Measurements from ENCODE around the gene COPE.
A peak's percentile ranks its signal among the peaks of the same experiment; 100 is the strongest.
"Not testable (repeated sequence)": the region's sequence is repeated elsewhere in the genome, so short reads cannot be mapped to it uniquely, and the experiment has no call there.

COPE gene
- 48.5 to 59.6 reads per million in 2 donors for total RNA-seq

DNA sequence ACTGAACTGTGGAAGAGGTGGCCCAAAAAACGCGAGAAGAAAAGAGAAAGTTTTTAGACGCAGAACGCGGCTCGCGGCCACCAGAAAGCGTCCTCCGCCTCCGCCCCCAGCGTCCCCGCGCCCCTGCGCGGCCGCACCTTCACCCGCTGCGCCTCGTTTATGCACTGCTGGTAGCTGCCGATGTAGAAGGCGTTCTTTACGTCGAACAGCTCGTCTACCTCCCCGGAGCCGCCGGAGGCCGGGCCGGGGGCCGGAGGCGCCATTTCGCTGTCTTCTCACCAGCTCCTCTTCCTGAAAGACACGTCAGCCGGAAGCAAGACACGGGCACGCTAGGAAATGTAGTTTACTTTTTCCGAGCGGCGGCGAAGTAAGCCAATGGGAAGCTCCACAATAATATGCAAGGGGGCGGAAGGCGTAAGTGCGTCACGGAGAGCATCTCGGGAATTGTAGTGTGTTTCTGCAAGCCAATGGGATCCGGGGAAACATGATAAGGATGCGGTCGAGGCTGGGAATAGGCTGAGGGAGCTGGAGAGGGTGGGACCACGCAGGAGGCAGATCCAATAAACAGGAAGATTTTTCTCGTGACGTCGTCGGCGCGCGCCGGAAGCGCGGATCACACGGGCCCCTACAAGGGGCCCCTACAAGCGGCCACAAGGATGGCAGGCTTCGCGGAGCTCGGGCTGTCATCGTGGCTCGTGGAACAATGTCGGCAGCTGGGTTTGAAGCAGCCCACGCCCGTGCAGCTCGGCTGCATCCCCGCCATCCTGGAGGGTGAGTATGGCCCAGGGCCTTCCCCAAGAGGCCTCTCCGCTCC lies at the start of gene COPE, which contains the start of gene DDX49:
COPE (minus strand) TSS at position 302 of the 814 bp plus-strand sequence; CDS start at position 263, 39 bp downstream.
DDX49 (plus strand) TSS at position 630 of the 814 bp plus-strand sequence; CDS start at position 657, 27 bp downstream.
- DNase-seq, result peak; percentile 96

DNA sequence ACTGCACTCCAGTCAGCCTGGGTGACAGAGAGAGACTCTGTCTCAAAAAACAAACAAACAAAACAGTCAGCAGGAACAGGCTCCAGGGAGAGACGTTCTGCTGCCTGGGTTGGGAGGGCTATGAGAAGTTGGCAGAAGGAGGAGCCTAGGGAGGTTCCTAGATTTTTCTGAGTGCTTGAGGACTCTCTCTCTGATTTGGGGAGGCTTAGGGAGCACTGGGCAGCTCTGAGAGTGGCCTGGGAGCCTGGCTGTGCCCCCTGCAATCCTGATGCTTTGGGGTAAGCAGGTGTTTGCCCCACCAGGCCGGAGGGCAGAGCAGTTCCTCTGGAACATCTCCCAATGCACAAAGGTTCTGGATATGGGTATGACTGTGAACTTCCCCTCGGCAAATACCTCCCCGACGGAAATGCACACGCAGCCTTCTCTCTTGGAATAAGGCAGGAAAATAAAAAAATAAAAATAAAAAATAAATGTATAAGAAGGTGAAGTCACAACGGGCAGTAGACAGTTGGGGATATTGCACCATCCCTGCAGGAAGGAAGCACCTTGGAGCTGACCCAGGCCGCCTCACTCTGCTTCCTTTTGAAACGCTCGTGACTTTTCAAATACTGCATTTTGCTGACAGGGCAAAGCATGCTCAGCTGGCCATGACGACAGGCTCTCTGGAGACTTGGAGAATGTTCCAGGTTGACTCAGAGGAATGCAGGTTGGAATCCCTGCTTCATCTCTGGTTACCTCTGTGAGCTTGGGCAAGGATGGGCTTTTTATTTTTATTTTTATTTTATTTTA lies 48.4 kb upstream of the COPE start:
- no peak for DNase-seq

DNA sequence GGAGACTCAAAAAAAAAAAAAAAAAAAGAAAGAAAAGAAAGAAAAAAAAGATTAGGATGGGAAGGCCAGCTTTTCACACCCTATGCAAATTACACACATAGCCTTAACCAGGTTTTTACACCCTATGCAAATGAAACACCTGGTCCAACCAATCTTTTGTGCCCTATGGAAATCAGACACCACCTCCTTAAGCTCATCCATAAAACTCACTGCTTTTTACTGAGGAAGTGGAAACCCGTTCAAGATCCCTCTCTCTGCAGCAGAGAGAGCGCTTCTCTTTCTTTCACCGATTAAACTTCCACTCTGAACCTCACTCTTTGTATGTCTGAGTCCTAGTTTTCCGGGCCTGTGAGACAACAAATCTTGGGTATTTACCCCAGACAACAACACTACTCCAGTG lies 47.1 kb upstream of the COPE start:
- DNase-seq, result no peak

GRCh38 chr19:18964121-18964520 lies 44.9 kb upstream of the COPE start:
- DNase-seq, result no peak

- no peak for DNase-seq
These were observed 42.8 kb upstream of the COPE start for GRCh38 chr19:18961767-18962620.

DNA sequence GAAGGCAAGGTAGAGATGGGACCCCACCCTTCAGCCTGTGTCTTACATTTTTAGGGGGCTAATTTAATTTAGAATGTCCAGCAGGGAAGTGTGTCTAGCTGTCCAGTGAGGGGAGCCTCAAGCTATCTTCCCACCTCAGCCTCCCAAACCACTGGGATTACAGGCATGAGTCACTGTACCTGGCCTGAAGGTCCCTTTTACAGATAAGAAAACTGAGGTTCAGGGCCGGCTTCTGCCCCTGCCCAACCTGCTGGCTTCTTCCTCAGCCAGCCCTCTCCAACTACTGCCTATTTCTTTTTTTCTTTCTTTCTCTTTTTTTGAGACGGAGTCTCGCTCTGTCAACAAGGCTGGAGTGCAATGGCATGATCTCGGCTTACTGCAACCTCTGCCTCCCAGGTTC lies 41.2 kb upstream of the COPE start:
- no peak for DNase-seq

GRCh38 chr19:18955042-18955441 lies 35.9 kb upstream of the COPE start:
- DNase-seq, result no peak

DNA sequence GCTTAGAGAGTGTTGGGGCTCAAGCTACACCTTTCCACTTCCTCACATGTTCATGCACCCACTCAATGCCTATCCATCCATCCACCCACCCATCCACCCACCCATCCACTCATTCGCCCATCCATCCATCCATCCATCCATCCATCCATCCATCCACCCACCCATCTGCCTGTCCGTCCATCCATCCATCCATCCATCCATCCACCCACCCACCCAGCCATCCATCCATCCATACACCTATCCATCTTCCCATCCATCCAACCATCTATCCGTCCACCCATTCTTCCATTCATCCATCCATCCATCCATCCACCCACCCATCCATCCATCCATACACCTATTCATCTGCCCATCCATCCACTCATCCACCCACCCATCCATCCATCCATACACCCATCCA lies 34.9 kb upstream of the COPE start:
- DNase-seq, result no peak

- not testable (repeated sequence) for DNase-seq
These were observed 33.3 kb upstream of the COPE start for GRCh38 chr19:18952364-18953003.

DNA sequence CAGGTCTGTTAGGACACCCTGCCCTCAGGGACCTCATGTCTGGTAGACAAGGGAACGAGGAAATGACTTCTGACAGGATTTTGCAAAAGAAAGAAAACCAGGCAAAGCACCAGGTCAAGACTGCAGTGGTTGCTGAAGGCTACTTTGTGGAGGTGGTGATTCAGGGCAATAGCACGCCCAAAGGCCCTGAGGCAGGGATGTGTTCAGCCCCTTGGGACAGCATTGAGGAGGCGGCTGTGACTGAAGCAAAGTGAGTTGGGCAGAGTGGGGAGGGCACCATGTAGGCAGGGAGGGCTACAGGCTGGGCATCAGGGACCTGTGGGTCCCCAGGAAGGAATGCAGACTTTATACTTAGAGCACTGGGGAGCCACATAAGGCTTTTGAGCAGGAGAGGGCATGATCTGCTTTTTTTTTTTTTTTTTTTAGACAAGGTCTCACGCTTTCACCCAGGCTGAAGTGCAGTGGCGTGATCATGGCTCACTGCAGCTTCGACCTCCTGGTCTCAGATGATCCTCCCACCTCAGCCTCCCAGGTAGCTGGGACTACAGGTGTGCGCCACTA lies 32.6 kb upstream of the COPE start:
- no peak for DNase-seq

DNA sequence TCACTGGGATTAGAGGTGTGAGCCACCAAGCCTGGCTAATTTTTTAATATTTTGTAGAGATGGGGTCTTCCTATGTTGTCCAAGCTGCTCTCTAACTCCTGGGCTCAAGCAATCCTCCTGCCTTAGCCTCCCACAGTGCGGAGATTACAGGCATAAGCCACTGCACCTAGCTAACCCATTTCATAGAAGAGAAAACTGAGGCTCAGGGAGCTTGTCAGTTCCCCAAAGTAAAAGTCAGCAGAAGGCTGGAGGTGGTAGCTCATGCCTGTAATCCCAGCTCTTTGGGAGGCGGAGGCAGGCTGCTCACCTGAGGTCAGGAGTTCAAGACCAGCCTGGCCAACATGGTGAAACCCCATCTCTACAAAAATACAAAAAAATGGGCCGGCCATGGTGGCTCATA lies 30.7 kb upstream of the COPE start:
- DNase-seq, result no peak

DNA sequence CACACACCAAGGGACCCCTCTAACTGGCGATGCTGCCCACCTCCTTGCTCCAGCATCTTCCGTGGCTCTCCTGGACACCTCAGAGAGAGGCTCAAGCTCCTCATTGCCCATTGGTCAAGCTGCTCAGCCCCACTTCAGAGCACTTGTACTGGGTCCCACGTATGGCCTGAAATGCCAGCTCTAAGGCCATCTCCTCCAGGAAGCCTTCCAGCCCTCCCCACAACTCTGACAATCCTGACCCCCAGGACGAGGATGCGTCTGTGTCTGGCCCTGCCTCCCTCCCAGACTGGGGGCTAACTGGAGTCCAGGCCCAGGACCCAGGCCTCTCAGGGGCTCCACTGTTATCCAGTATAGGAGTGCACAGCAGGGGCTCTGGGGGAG lies 29.8 kb upstream of the COPE start:
- no peak for DNase-seq

DNA sequence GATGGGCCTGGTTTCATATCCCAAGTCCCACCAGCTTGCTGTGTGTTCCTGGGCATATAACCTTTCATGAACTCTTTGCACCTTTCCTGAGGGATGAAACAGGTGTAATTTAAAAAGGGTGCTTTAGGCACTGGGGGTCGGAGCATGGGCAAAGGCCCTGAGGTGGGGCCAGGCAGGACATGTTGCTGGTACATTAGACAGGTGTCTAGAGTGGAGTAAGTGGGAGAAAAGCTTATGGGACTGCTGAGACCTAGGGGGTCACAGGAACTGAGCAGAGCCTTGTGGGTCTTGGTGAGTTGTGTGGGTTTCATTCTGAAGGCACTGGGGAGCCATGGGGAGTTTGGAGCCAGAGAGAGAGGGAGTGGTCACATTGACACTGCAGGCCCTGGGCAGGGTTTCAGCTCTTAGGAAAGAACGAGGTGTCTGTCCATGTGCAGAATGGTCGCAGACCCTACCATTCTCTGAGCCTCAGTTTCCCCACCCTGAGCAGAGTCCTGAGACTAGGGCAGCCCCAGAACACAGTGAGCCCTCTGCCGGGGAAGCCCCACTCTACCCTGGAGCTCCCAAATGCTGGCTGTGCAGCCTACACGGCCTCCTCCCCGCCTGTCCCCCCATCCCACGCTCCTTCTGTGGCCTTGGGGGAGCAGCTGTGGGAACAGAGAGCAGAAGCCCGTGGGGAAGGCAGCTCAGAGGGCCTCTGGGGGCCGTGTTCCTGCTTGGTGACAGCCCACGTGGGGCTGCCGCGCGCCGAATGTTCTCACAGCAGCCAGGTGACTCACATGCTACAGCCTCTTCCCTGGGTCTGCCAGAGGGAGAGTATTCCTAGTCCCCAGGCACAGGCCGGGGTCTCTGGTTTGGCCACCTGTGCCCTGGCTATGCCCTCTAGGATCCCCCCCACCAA lies 29.1 kb upstream of the COPE start:
- no peak for DNase-seq

GRCh38 chr19:18946918-18947317 lies 27.7 kb upstream of the COPE start:
- no peak for DNase-seq

GRCh38 chr19:18946335-18946734 lies 27.1 kb upstream of the COPE start:
- DNase-seq, result no peak

- DNase-seq, result no peak
These were observed 26.1 kb upstream of the COPE start for GRCh38 chr19:18945297-18945696.

GRCh38 chr19:18943465-18943864 lies 24.3 kb upstream of the COPE start:
- no peak for DNase-seq

DNA sequence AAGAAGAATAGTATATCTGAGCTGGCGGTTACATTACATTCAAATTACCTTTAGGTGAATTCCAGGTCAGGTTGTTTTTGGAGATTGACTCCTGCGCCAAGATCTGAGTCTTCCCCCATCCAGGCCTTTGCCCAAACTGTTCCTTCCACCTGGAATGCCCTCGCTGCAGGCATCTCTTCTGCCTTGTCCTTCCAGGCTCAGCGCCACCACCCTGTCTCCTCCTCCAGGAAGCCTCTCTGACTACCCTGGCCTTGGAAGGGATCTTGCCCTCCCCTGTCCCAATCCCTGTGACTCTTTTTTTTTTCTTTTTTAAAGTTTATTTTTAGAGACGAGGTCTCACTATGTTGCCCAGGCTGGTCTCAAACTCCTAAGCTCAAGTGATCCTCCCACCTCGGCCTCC lies 23.5 kb upstream of the COPE start:
- no peak for DNase-seq

DNA sequence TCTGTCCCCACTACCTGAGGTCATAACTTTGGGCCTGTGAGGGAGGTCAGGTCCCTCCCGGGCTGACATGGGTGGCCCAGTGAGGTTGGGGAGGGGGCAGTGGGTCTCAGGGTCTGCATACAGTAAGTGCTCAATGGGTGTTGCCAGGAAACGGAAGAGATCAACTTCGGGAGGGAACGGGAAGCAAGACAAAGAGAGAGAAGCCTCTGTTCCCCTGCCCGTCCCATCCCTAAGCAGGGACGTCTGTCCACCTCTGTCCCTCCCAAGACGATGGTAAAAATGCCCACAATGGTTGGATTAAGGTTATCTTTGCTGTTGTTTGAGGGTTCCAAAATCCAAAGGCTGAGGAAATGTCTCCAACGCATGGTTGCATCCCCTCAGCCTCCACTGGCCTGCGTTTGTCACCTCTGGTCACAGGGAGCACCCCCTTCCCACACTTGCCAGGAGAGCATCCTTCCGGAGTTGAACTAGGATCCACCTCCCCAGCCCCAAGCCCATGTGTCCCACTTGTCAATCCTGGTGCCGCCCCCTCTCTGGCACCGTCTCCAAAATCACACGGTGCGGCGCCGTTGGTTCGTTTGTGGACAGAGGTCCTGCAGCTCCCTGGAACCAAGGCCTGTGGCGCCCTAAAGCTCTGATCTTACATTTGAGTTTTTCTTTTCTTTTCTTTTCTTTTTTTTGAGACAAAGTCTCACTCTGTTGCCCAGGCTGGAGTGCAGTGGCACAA lies 22.6 kb upstream of the COPE start:
- no peak for DNase-seq

All from T-helper 9 cell (primary cell).